CD4-positive, alpha-beta T cell treated with Interferon alpha-2 for 1 hour (primary cell): ENCODE results near the gene THSD4.
"Not testable (repeated sequence)": the region's sequence is repeated elsewhere in the genome, so short reads cannot be mapped to it uniquely, and the experiment has no call there.

Experiments
- DNase-seq, 2 donors: peaks; one replicate each; pipeline ENCODE4 v3.0.0-alpha.2; 2020 to 2022

The THSD4 gene

GRCh38 chr15:71713191-71713809, 598.0 kb downstream of the THSD4 start:
- no peak for DNase-seq

- no peak for DNase-seq
Measured at GRCh38 chr15:71715914-71716313, 600.6 kb downstream of the THSD4 start.

GRCh38 chr15:71716990-71717389, 601.7 kb downstream of the THSD4 start:
- DNase-seq: no peak

GRCh38 chr15:71718116-71718910, 603.0 kb downstream of the THSD4 start:
- no peak for DNase-seq

GRCh38 chr15:71723344-71723743, 608.1 kb downstream of the THSD4 start:
- no peak for DNase-seq

GRCh38 chr15:71725207-71725955, 610.1 kb downstream of the THSD4 start:
- not testable (repeated sequence) for DNase-seq

GRCh38 chr15:71728881-71729280, 613.6 kb downstream of the THSD4 start:
- DNase-seq: no peak

- DNase-seq: no peak
Measured at GRCh38 chr15:71729319-71729718, 614.0 kb downstream of the THSD4 start.

GRCh38 chr15:71730277-71731144, 615.2 kb downstream of the THSD4 start:
- peak in 1 of 2 donors; percentile 43 for DNase-seq

GRCh38 chr15:71732636-71733035, 617.4 kb downstream of the THSD4 start:
- no peak for DNase-seq

GRCh38 chr15:71733122-71733521, 617.9 kb downstream of the THSD4 start:
- no peak for DNase-seq

GRCh38 chr15:71734709-71735384, 619.6 kb downstream of the THSD4 start:
- DNase-seq: no peak

GRCh38 chr15:71735385-71735757, 620.1 kb downstream of the THSD4 start:
- no peak for DNase-seq

GRCh38 chr15:71736286-71736947, 621.1 kb downstream of the THSD4 start:
- no peak for DNase-seq

GRCh38 chr15:71737761-71738160, 622.5 kb downstream of the THSD4 start:
- no peak for DNase-seq

GRCh38 chr15:71739355-71739754, 624.1 kb downstream of the THSD4 start:
- no peak for DNase-seq

- DNase-seq: no peak
Measured at GRCh38 chr15:71742964-71743363, 627.7 kb downstream of the THSD4 start.

- peak; percentile 39 to 60 for DNase-seq
Measured at GRCh38 chr15:71743861-71744382, 628.7 kb downstream of the THSD4 start.

- no peak for DNase-seq
Measured at GRCh38 chr15:71746719-71747118, 631.4 kb downstream of the THSD4 start.

- DNase-seq: no peak
Measured at GRCh38 chr15:71747128-71748083, 632.1 kb downstream of the THSD4 start.
